Stimulated activated CD4-positive, alpha-beta T cell treated with anti-CD3 and anti-CD28 coated beads, Interleukin-15, amount 100 ng/mL, for 48 hours (primary cell): ENCODE results near the gene HMOX2.

Source experiments
- DNase-seq, 2 donors: peaks; one replicate each; pipeline ENCODE4 v3.0.0-alpha.2; 2020; ENCODE audit warnings: low read depth in 2 of 2

The HMOX2 gene

DNA sequence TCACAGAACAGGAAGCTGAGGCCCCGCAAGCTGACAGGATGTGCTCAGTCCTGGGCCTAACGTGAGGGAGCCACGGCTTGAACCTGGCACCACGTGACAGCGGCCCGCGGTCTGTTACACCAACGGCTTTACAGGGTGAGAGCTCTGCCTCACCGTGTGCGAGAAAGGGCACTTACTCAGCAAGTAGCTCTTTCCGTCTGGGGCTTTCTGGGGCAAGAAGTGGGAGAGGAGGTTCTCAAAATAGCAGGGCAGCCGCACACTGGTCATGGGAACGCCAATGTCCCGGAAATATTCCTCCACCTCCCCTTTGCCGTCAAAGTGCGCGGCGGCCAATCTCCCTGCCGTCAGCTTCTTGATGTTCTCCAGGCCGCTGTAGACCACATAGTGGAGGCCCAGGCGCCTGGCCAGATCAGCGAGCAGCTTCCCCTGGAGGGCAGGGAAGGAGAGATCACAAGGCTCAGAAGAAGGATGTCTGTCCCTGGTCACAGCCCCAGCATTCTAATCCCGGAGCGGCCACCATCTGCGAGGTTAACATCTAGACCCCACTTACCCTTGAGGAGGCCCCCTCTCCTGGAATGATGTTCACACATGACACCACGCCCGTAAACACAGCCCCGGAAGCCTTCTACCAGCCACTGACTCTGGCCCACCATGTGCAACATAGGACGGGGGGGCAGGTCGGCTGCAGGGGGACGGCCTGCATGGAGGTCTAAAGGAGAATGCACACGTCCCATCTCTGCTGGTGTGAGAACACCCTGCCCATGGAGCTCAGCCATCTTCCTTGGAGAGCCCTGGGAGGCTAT lies 10.0 kb upstream of the HMOX2 start:
- DNase-seq: peak in 1 of 2 donors; percentile 46

DNA sequence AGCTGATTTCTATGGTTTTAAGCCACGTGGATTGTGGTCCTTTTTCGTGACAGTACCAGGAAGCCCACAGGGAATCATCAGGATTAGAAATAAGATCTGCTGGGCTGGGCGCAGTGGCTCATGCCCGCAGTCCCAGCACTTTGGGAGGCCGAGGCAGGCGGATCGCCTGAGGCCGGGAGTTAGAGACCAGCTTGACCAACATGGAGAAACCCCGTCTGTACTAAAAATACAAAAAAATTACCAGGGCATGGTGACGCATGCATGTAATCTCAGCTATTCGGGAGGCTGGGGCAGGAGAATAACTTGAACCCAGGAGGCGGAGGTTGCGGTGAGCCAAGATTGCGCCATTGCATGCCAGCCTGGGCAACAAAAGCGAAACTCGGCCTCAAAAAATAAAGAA lies 8.3 kb upstream of the HMOX2 start:
- no peak for DNase-seq

- DNase-seq: no peak
Measured at GRCh38 chr16:4468972-4469371, 7.2 kb upstream of the HMOX2 start.

- no peak for DNase-seq
Measured at GRCh38 chr16:4471869-4472268, 4.3 kb upstream of the HMOX2 start.

DNA sequence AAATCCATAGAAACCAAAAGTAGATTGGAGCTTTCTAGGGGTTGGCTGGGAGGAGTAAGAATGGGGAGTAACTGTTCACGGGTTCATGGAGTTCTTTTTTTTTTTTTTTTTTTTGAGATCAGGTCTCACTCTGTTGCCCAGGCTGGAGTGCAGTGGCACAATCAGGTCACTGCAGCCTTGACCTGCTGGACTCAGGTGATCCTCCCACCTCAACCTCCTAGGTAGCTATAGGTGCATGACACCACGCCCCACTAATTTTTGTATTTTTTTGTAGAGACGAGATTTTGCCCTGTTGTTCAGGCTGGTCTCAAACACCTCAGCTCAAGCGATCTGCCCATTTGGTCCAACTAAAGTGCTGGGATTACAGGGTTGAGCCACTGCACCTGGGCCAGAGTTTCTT lies 3.3 kb upstream of the HMOX2 start:
- no peak for DNase-seq

DNA sequence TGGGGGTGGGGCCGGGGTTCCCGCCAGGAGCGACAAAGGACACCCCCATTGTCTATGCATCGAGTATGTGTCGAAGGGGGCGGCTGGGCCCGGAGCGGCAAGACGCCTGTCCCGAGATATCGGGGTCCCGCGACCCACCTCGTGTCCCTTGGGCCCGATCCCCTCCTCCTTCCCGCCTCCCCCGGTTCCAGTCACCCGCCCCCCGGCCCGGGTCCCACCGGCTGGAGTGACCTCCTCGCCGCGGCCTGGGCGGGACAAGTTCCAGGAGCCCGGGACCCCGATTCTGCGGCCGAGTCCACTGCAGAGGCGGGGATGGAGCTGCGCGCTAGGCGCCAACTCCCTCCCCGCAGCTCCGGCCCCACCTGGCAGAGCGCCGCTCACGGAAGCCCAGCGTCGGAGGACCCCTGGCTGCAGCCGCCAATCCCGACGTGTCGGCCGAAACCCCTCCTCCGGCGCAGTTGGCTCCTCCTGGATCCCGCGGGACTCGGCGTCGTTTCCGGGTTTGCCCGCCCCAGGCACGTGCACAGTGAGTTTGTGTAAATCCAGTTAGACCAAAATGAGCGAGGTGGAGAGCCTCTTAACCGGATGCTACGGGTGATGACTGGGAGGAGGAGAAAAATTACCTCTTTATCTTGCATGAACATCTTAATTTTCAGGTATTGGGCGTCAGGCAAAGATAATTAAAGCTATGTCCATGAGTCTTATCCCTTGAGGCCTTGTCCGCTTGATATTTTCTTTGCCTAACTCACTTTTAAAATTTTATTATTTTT lies 1.8 kb upstream of the HMOX2 start, which contains the start of gene NMRAL1:
TSS of gene NMRAL1 (minus strand) at position 434 of the 770 bp plus-strand sequence. CDS start 493 bp downstream, outside the sequence.
- DNase-seq: peak; percentile 90

GRCh38 chr16:4477966-4478365 lies 1.8 kb downstream of the HMOX2 start:
- DNase-seq: no peak

DNA sequence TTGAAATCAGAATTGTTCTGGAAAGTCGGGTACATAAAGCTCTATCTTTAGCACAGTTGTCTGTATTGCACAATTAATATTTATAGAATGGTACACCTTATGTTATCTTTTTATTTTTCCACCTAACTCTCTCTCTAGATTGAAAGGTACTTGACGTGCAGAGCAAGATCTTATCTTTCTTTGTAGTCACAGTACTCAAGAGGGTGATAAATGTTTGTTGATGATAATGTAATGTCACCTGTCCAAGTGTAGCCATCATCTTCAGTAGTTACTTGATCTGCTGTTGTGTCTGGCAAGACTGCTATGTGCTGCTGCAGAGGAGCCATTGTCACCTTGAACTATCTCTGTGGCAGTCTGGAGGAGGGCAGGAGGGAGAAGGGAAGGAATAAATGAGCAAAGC lies 5.3 kb downstream of the HMOX2 start:
- DNase-seq: no peak

- no peak for DNase-seq
Measured at GRCh38 chr16:4481963-4482362, 5.8 kb downstream of the HMOX2 start.

DNA sequence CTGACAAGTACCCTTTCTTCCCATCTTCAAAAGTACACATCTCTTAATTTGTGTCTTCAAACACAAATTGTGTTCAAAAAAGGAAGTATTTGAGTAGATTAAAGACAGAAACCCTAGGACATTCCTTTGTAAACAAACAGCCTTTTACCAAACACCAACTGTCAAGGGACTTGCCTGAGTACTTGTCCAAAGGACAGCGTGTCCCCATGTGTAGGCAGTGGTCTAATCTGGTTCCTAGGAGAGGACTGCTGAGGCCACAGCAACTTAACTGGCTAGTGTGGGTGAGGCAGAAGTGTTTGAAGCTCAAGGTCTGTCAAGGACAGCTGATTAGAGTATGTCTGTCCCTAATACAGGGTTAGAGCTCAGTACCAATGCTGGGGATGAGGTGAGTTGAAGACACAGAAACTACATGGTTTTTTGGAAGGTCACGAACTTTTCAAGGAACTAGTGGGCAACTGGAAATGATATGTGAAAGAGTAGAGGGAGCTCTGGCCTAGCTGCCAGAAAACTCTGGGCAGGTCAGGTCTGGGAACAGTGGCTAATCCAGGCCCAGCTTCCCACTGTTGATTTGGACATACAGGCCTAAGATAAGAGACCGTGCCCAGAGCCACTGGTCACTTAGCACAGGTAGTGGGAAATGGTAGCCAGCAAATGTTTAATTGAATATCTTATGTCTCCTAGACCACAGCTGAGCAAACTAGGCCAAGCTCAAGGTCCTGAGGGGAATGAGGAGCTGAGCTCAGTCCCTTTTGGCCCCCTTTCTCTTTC lies 10.1 kb downstream of the HMOX2 start:
- no peak for DNase-seq

DNA sequence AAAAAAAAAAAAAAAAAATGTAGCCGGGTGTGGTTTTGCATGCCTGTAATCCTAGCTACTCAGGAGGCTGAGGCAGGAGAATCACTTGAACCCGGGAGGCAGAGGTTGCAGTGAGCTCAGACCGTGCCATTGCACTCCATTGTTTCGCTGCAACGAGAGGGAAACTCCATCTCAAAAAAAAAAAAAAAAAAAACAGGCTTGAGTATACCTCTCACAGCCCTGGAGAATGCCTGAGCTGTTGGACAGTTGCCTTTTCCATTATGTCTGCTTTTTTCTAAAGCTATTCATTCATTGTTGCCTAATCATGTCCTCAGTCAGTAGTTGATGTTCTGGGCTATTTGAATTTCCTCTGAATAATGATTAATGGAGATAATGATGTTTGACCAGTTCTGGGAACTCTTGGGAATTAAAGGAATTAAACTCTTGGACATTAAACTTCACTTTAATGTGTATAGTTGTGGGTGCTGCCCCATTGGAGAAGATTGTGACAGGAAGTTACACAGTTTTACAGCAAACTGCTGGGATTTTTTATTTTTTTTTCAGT lies 11.8 kb downstream of the HMOX2 start:
- no peak for DNase-seq

DNA sequence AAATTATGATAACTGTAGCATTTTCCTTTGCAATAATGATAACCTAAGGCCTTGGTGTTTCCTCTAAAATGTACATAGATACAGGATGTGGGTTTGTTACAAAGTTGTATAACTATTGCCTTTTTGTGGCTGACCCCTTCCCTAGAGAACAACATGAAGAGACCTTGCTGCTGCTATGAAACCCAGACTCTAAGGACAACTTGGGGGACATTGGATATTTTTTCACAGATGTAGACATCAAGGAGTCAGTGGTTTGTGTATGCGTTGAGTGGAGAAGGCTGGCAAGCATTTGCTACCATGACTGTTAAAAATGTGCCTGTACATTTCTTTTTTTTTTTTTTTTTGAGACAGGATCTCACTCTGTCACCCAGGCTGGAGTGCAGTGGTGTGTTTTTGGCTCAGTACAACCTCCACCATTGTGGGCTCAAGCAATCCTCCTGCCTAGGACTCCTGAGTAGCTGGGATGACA lies 12.3 kb downstream of the HMOX2 start:
- no peak for DNase-seq

GRCh38 chr16:4489030-4489429 lies 12.8 kb downstream of the HMOX2 start:
- DNase-seq: no peak

GRCh38 chr16:4491898-4492297 lies 15.7 kb downstream of the HMOX2 start:
- no peak for DNase-seq

- DNase-seq: no peak
Measured at GRCh38 chr16:4494746-4495490, 18.7 kb downstream of the HMOX2 start.

- DNase-seq: no peak
Measured at GRCh38 chr16:4495766-4496165, 19.6 kb downstream of the HMOX2 start.

- no peak for DNase-seq
Measured at GRCh38 chr16:4496305-4496704, 20.1 kb downstream of the HMOX2 start.

DNA sequence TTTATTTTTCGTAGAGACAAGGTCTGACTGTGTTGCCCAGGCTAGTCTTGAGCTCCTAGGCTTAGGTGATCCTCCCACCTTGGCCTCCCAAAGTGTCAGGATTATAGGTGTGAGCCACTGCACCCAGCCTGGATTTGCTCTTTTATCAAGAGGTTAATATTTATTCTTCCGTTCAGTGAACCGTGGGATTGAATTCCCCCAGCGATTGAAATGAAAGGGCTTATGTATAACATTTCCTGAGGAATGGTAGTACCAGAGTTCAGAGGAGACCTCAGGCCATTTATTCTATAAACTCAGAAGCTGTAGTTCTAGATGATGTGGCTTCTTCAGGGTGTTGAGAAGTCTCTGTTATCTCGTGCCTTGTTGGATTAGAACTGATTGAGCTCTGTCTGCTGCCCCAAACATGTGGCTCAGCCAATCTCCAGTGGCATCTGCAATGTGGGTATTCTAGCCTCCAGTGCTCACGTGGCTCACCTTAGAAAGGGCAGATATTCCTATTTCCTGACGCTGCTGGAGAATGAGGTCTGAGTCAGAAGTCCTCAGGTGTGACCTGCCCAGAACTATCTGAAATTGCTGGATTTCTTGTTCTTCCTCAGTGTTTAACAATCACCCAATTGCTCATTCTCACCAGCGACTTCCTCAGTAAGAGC lies 22.5 kb downstream of the HMOX2 start:
- no peak for DNase-seq

GRCh38 chr16:4499196-4499555 lies 23.0 kb downstream of the HMOX2 start:
- no peak for DNase-seq

DNA sequence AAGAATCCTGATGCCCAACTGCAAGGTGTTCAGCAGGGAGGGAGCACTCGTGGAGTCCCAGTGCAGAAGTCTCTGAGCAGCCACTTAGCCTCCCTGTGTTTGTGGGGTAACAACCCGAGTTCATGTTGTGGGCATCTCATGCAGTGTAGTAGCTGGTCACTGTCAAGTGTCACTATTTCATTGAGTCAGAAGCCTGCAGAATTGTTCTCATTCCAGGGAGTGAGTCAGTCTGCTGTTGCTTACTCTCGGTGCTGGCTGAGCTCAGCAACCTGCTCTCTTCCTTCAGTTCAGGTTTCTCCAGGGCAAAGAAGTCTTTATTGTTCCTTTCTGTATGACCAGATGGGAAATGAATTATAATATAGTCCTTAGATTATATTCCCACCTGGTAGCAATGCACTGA lies 24.1 kb downstream of the HMOX2 start:
- no peak for DNase-seq

DNA sequence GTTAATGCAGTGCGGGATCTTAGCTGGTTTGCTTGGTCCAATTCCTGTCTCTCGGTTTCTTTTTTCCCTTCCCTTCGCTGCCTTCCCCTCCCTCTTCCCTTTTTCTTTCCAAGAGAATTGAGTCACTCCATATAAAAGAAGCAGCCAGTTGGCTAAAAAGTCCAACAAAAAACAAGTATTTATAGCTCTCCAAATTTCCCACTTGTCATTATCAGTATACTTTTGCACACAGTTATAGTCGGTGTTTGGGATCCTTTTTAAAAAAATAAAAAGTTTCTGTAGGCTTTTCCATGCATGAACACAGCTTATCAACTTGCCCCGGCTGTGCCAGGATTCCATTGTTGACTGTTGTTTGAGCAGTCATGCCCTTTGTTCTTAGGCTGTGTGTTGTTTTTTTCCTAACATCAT lies 24.9 kb downstream of the HMOX2 start:
- no peak for DNase-seq
